ENCODE data around the gene EXT2.

Gene EXT2

GRCh38 chr11:44208976-44209603 is 113.6 kb downstream of the EXT2 start:
- DNase-seq, result no peak

- DNase-seq, result no peak
These were observed 116.7 kb downstream of the EXT2 start for GRCh38 chr11:44212128-44212527.

GRCh38 chr11:44213148-44213547 is 117.7 kb downstream of the EXT2 start:
- no peak for DNase-seq

GRCh38 chr11:44217432-44217831 is 122.0 kb downstream of the EXT2 start:
- DNase-seq, result no peak

- no peak for DNase-seq
These were observed 124.6 kb downstream of the EXT2 start for GRCh38 chr11:44219830-44220796.

- no peak for DNase-seq
These were observed 126.0 kb downstream of the EXT2 start for GRCh38 chr11:44221456-44221855.

- DNase-seq, result no peak
These were observed 126.5 kb downstream of the EXT2 start for GRCh38 chr11:44221992-44222391.

- DNase-seq, result no peak
These were observed 127.8 kb downstream of the EXT2 start for GRCh38 chr11:44223238-44223637.

- no peak for DNase-seq
These were observed 129.5 kb downstream of the EXT2 start for GRCh38 chr11:44224867-44225501.

- DNase-seq, result no peak
These were observed 131.0 kb downstream of the EXT2 start for GRCh38 chr11:44226490-44226889.

- DNase-seq, result no peak
These were observed 131.5 kb downstream of the EXT2 start for GRCh38 chr11:44226945-44227344.

- DNase-seq, result no peak
These were observed 132.9 kb downstream of the EXT2 start for GRCh38 chr11:44228379-44228778.

- no peak for DNase-seq
These were observed 133.6 kb downstream of the EXT2 start for GRCh38 chr11:44229098-44229497.

- DNase-seq, result no peak
These were observed 134.1 kb downstream of the EXT2 start for GRCh38 chr11:44229624-44230023.

GRCh38 chr11:44235765-44236201 is 140.3 kb downstream of the EXT2 start:
- no peak for DNase-seq

- DNase-seq, result no peak
These were observed 140.8 kb downstream of the EXT2 start for GRCh38 chr11:44236296-44236695.

GRCh38 chr11:44237156-44237555 is 141.7 kb downstream of the EXT2 start:
- DNase-seq, result no peak

GRCh38 chr11:44241851-44242250 is 146.4 kb downstream of the EXT2 start:
- no peak for DNase-seq

GRCh38 chr11:44243086-44243485 is 147.6 kb downstream of the EXT2 start:
- DNase-seq, result no peak

GRCh38 chr11:44243595-44244343 is 148.3 kb downstream of the EXT2 start:
- DNase-seq, result no peak

- no peak for DNase-seq
These were observed 149.3 kb downstream of the EXT2 start for GRCh38 chr11:44244639-44245310.

- no peak for DNase-seq
These were observed 151.2 kb downstream of the EXT2 start for GRCh38 chr11:44246726-44247125.

All from NCI-H2107 (cell line).